Neural cell (in vitro differentiated cells): ENCODE measurements around the gene C17orf100. TPM values are rescaled to one million over a fixed set of nuclear protein-coding genes. Genes with fewer than 3 reads are reported as not detected.

ENCODE experiments used
- H2AFZ ChIP-seq: fragments of 200-600, 300-800 bp; sonication (generic), shearing (Covaris generic); 2 replicates; pipeline ENCODE4 v1.6.0; 2014; ENCODE audit warnings: low read depth, mild to moderate bottlenecking, antibody characterized with exemption, low read length, moderate library complexity
- H3F3A ChIP-seq: fragments of 200-600 bp; shearing (Covaris generic); 2 replicates; pipeline ENCODE4 v1.6.1; 2016; ENCODE audit warnings: mild to moderate bottlenecking, moderate library complexity, mixed read lengths, antibody characterized with exemption, low read length; ENCODE audit not compliant: insufficient read depth, poor library complexity, severe bottlenecking
- H3K27ac ChIP-seq: fragments of 200-600, 300-800 bp; sonication (generic), shearing (Covaris generic); 2 replicates; pipeline ENCODE4 v1.5.1; 2014; ENCODE audit warnings: mild to moderate bottlenecking, low read length, moderate library complexity
- H3K27me3 ChIP-seq: fragments of 300-800, 200-600 bp; sonication (generic), shearing (Covaris generic); 2 replicates; pipeline ENCODE4 v1.6.0; 2014; ENCODE audit warnings: mild to moderate bottlenecking, low read depth, low read length, moderate library complexity; ENCODE audit not compliant: insufficient read depth
- H3K36me3 ChIP-seq: fragments of 300-800, 200-600 bp; sonication (generic), shearing (Covaris generic); 2 replicates; pipeline ENCODE4 v1.5.1; 2014; ENCODE audit warnings: mild to moderate bottlenecking, antibody characterized with exemption, low read length, moderate library complexity; ENCODE audit not compliant: insufficient read depth
- H3K4me2 ChIP-seq: fragments of 300-800, 200-600 bp; sonication (generic), shearing (Covaris generic); 2 replicates; pipeline ENCODE4 v1.6.0; 2014; ENCODE audit warnings: mild to moderate bottlenecking, low read length
- H3K4me3 ChIP-seq: fragments of 300-800, 200-600 bp; sonication (generic), shearing (Covaris generic); 2 replicates; pipeline ENCODE4 v1.5.1; 2014; ENCODE audit warnings: mild to moderate bottlenecking, low read length, moderate library complexity
- H3K79me2 ChIP-seq: fragments of 200-600 bp; shearing (Covaris generic); replicated peaks from 2 replicates; pipeline ENCODE4 v1.6.0; 2014; ENCODE audit warnings: mild to moderate bottlenecking, low read length, moderate library complexity; ENCODE audit not compliant: insufficient read depth
- H3K9ac ChIP-seq: fragments of 300-800, 200-600 bp; sonication (generic), shearing (Covaris generic); 2 replicates; pipeline ENCODE4 v1.6.1; 2016; ENCODE audit warnings: mild to moderate bottlenecking, low read length, mixed read lengths
- H3K9me2 ChIP-seq: fragments of 200-600 bp; shearing (Covaris generic); 2 replicates; pipeline ENCODE4 v1.6.1; 2016; ENCODE audit warnings: mild to moderate bottlenecking, low read length, mixed read lengths; ENCODE audit not compliant: insufficient read depth
- H3K9me3 ChIP-seq: fragments of 200-600, 300-800 bp; sonication (generic), shearing (Covaris generic); 2 replicates; pipeline ENCODE4 v1.6.1; 2016; ENCODE audit warnings: mild to moderate bottlenecking, mixed run types, low read length, moderate library complexity, mixed read lengths
- H4K20me1 ChIP-seq: fragments of 200-600 bp; shearing (Covaris generic); 2 replicates; pipeline ENCODE4 v1.6.1; 2016; ENCODE audit warnings: mild to moderate bottlenecking, mixed run types; ENCODE audit not compliant: insufficient read depth
- CTCF ChIP-seq: fragments of 450-650 bp; IDR thresholded peaks from 2 replicates; pipeline ENCODE4 v1.5.1; 2014; ENCODE audit warnings: antibody characterized with exemption, mild to moderate bottlenecking, moderate library complexity; ENCODE audit not compliant: poor library complexity, severe bottlenecking
- EP300 ChIP-seq: fragments of 450-650 bp; conservative IDR thresholded peaks from 2 replicates; pipeline ENCODE4 v1.6.1; 2014; ENCODE audit warnings: antibody characterized with exemption, mild to moderate bottlenecking, moderate library complexity; ENCODE audit not compliant: poor library complexity, severe bottlenecking
- EZH2 ChIP-seq: fragments of 200-600, 300-800 bp; shearing (Covaris generic), sonication (generic); IDR thresholded peaks from 2 replicates; pipeline ENCODE4 v1.6.1; 2014; ENCODE audit warnings: antibody characterized with exemption, low read length, borderline replicate concordance, mild to moderate bottlenecking; ENCODE audit not compliant: insufficient read depth, poor library complexity, severe bottlenecking
- MXI1 ChIP-seq: fragments of 450-650 bp; conservative IDR thresholded peaks from 2 replicates; pipeline ENCODE4 v1.6.1; 2014; ENCODE audit warnings: antibody characterized with exemption, mild to moderate bottlenecking; ENCODE audit not compliant: poor library complexity, severe bottlenecking
- POLR2AphosphoS5 ChIP-seq: IDR thresholded peaks from 2 replicates; pipeline ENCODE4 v1.6.1; 2012
- RAD21 ChIP-seq: fragments of 450-650 bp; conservative IDR thresholded peaks from 2 replicates; pipeline ENCODE4 v1.6.1; 2014; ENCODE audit warnings: antibody characterized with exemption, mild to moderate bottlenecking, moderate library complexity
- SMC3 ChIP-seq: fragments of 450-650 bp; conservative IDR thresholded peaks from 2 replicates; pipeline ENCODE4 v1.6.1; 2014; ENCODE audit warnings: antibody characterized with exemption, mild to moderate bottlenecking, moderate library complexity; ENCODE audit not compliant: poor library complexity
- TAF1 ChIP-seq: IDR thresholded peaks from 2 replicates; pipeline ENCODE4 v1.6.1; 2012; ENCODE audit warnings: low read depth
- polyA plus RNA-seq: library from polyadenylated mRNA; depleted of rRNA; stranded (reverse); fragments of >200 nt; gene quantifications from 2 replicates; pipeline ENCODE4 v1.2.3, GENCODE V29; 2014
- TF ChIP-seq, protein P1 (sequence below): IDR thresholded peaks from 2 replicates; pipeline ENCODE4 v1.6.1; 2012; ENCODE audit warnings: borderline replicate concordance

Gene C17orf100
- polyA plus RNA-seq, 1 donor from 2014 or later = 10.3 TPM

DNA sequence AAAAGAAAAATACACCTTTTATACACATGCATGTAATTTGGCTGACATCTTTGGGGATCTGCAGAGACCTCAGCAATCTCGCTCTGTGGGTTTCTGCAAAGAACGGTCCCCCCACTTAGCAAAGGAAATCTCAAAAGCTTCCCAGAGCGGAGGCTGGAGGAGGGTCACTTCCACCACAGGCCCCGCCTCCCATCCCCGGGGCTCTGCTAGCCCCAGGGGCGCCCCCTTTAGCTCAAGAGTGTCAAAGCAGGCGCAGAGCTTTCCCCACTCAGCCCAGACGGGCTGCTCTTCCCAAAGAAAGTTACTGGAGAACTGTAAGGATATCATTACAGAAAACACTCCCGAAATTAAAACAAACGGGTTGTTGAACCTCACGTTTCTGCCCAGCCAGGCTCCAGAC, 50.2 kb downstream of the C17orf100 start:
- no peaks in the 10 kb centered on the region for H3F3A ChIP-seq
- TF ChIP-seq MXI1 (no peak), RAD21 (no peak), CTCF (no peak), EZH2 (no peak), POLR2AphosphoS5 (no peak), SMC3 (no peak), EP300 (no peak), TAF1 (no peak)
- TF ChIP-seq, protein P1, sequence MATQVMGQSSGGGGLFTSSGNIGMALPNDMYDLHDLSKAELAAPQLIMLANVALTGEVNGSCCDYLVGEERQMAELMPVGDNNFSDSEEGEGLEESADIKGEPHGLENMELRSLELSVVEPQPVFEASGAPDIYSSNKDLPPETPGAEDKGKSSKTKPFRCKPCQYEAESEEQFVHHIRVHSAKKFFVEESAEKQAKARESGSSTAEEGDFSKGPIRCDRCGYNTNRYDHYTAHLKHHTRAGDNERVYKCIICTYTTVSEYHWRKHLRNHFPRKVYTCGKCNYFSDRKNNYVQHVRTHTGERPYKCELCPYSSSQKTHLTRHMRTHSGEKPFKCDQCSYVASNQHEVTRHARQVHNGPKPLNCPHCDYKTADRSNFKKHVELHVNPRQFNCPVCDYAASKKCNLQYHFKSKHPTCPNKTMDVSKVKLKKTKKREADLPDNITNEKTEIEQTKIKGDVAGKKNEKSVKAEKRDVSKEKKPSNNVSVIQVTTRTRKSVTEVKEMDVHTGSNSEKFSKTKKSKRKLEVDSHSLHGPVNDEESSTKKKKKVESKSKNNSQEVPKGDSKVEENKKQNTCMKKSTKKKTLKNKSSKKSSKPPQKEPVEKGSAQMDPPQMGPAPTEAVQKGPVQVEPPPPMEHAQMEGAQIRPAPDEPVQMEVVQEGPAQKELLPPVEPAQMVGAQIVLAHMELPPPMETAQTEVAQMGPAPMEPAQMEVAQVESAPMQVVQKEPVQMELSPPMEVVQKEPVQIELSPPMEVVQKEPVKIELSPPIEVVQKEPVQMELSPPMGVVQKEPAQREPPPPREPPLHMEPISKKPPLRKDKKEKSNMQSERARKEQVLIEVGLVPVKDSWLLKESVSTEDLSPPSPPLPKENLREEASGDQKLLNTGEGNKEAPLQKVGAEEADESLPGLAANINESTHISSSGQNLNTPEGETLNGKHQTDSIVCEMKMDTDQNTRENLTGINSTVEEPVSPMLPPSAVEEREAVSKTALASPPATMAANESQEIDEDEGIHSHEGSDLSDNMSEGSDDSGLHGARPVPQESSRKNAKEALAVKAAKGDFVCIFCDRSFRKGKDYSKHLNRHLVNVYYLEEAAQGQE = no peak
- H3K9ac ChIP-seq = no peak overlapping the region
- H4K20me1 ChIP-seq = no peaks in the 10 kb centered on the region
- H3K9me2 ChIP-seq = no peaks in the 10 kb centered on the region
- H3K79me2 ChIP-seq = no peaks in the 10 kb centered on the region
- H3K27me3 ChIP-seq = no peaks in the 10 kb centered on the region
- H3K9me3 ChIP-seq = no peaks in the 10 kb centered on the region
- no peak overlapping the region for H3K27ac ChIP-seq
- H3K36me3 ChIP-seq = no peaks in the 10 kb centered on the region
- H3K4me3 ChIP-seq = no peak overlapping the region
- H3K4me2 ChIP-seq = no peak overlapping the region
- H2AFZ ChIP-seq = no peak overlapping the region

GRCh38 chr17:6702567-6703215, 51.1 kb downstream of the C17orf100 start:
- no peak overlapping the region for H3K27ac ChIP-seq
- no peak for TF ChIP-seq EZH2
- no peak for TF ChIP-seq CTCF
- no peak for TF ChIP-seq RAD21
- no peak for TF ChIP-seq SMC3
- no peak for TF ChIP-seq EP300
- no peak for TF ChIP-seq TAF1
- no peak for TF ChIP-seq MXI1
- TF ChIP-seq, protein P1 = no peak
- no peak for TF ChIP-seq POLR2AphosphoS5
- H4K20me1 ChIP-seq = no peaks in the 10 kb centered on the region
- H3K4me3 ChIP-seq = no peak overlapping the region
- H3K4me2 ChIP-seq = no peak overlapping the region
- H3K9ac ChIP-seq = no peak overlapping the region
- no peaks in the 10 kb centered on the region for H3K27me3 ChIP-seq
- H3F3A ChIP-seq = no peaks in the 10 kb centered on the region
- no peaks in the 10 kb centered on the region for H3K9me3 ChIP-seq
- no peaks in the 10 kb centered on the region for H3K36me3 ChIP-seq
- no peak overlapping the region for H2AFZ ChIP-seq
- H3K79me2 ChIP-seq = no peaks in the 10 kb centered on the region
- H3K9me2 ChIP-seq = no peaks in the 10 kb centered on the region
